ENCODE measurements around the gene FAM171A1. TPM values are rescaled to one million over a fixed set of nuclear protein-coding genes. Genes with fewer than 3 reads are reported as not detected.

Gene FAM171A1
- total RNA-seq, 2 donors from 2014 or later, result 0.24 to 0.47 TPM

DNA sequence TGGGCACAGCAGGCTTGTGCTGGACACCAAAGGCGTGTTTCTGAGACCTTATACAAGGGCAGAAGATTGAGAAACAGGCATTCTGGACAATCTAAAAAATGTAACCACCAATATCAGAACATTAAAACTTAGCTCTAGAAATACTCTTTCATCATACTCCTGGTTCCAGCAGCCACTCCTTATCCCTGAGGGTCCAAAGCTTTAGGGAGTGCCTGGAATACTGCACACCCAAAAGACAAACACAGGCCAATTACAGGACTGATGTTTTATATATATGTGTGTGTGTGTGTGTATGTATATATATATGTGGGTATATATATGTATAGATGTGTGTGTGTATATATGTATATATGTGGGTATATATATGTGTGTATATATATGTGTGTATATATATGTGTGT lies 39.6 kb downstream of the FAM171A1 start:
- no peak for ATAC-seq
- H3K27ac Mint-ChIP-seq, result no peak overlapping the region
- no peaks in the 10 kb centered on the region for H3K4me1 Mint-ChIP-seq (ENCODE audit: low read depth in 2 of 2)
- DNase-seq (ENCODE audit: low spot score), result no peak
- H3K4me3 Mint-ChIP-seq, result no peak overlapping the region
- H3K36me3 Mint-ChIP-seq, result no peaks in the 10 kb centered on the region
- peaks cover 3 to 4% of the 10 kb centered on the region in 2 donors for H3K27me3 Mint-ChIP-seq
- H3K9me3 Mint-ChIP-seq, result no peaks in the 10 kb centered on the region

DNA sequence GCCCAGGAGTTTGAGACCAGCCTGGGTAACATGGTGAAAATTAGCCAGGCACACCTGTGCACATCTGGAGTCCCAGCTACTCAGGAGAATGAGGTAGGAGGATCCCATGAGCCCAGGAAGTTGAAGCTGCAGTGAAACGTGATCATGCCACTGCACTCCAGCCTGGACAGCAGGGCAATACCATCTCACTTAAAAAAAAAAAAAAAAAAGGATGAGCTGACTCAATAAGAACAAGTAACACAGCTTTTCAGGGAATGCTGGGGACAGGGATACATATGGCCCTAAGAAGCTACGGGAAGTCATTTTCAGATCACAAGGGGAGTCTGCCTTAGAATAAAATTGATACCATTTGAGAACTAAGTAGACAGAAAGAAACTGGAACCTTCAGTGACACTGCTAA lies 41.7 kb downstream of the FAM171A1 start:
- ATAC-seq, result no peak
- peaks cover 7 to 14% of the 10 kb centered on the region in 2 donors for H3K27me3 Mint-ChIP-seq
- no peak overlapping the region for H3K4me3 Mint-ChIP-seq

DNA sequence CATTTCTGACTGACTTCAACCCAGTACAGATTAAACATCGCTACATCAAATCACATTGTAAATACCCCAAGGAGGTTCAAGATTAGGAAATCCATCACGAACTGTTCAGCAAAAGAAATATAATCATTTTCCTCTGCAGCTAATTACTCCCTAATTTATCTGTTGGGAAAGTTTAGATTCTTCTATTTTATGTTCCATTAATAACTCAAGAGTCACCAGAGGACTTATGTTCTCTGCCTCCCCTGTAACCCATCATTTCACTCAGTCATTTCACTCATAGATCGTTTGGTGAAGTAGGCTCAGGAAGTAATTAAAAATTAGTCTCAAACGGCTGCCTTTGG lies 45.2 kb downstream of the FAM171A1 start:
- no peak for ATAC-seq
- Mint-ChIP-seq H3K4me3 (no peak overlapping the region), H3K9me3 (no peaks in the 10 kb centered on the region), H3K27me3 (peaks cover 8 to 20% of the 10 kb centered on the region in 2 donors), H3K4me1 (ENCODE audit: low read depth in 2 of 2) (peaks cover 9% of the 10 kb centered on the region in 2 donors), H3K27ac (no peak overlapping the region), H3K36me3 (no peaks in the 10 kb centered on the region)
- no peak for DNase-seq (ENCODE audit: low spot score)

More for the DNA sequence above, 41.7 kb downstream of the FAM171A1 start:
- Mint-ChIP-seq H3K36me3 (no peaks in the 10 kb centered on the region), H3K4me1 (ENCODE audit: low read depth in 2 of 2) (peaks cover 9% of the 10 kb centered on the region in 2 donors), H3K27ac (no peak overlapping the region), H3K9me3 (no peaks in the 10 kb centered on the region)
- DNase-seq (ENCODE audit: low spot score), result no peak

DNA sequence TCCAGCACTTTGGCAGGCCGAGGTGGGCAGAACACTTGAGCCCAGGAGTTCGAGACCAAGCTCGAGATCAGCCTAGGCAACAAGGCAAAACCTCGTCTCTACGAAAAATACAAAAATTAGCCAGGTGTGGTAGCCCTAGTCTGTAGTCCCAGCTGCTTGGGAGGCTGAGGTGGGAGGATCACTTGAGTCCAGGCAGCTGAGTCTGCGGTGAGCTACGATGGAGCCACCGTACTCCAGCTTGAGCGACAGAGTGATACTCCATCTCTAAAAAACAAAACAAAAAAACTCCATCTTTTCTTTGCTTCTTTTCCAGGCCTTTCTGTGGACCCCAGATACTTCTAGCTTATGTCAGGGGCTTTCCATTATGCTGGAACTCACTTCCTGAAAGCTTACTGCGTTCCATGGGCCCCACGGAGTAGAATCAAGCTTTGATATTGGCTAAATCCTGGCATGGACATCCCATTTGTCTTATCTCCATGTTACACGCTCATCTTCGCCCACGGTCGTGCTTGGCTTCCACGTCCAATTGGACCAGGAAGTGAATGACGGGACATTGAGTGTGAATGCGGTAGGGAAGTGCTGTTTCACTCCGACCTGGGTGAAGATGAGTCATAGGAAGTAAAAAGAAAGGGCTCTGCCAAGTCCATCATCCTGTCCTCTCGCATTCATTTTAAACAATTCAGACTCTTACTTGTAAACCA lies 45.7 kb downstream of the FAM171A1 start:
- ATAC-seq (peak; percentile 24 to 56), DNase-seq (ENCODE audit: low spot score) (no peak)
- Mint-ChIP-seq H3K27me3 (peaks cover 10 to 20% of the 10 kb centered on the region in 2 donors), H3K27ac (no peak overlapping the region), H3K4me1 (ENCODE audit: low read depth in 2 of 2) (peaks cover 9% of the 10 kb centered on the region in 2 donors), H3K36me3 (no peaks in the 10 kb centered on the region), H3K9me3 (no peaks in the 10 kb centered on the region), H3K4me3 (no peak overlapping the region)

DNA sequence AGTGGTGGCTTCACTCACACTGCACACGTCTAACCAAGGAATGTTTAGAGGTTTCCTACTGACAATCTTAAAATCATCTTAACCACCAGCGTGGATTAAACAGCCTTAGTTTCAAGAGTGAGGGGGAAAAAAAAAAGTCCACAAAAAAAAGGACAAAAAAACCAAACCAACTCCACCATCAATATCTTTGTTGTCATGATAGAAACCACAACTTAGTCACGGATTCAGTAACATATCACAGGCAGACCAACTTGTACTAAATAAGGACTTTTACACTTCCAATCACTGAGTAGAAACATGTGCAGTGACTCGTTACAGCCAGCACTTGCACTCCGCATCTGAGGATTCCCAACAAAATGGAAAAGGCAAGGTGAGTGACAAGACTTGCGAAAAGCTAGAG lies 46.5 kb downstream of the FAM171A1 start:
- no peak for ATAC-seq
- DNase-seq (ENCODE audit: low spot score), result no peak
- no peak overlapping the region for H3K27ac Mint-ChIP-seq

DNA sequence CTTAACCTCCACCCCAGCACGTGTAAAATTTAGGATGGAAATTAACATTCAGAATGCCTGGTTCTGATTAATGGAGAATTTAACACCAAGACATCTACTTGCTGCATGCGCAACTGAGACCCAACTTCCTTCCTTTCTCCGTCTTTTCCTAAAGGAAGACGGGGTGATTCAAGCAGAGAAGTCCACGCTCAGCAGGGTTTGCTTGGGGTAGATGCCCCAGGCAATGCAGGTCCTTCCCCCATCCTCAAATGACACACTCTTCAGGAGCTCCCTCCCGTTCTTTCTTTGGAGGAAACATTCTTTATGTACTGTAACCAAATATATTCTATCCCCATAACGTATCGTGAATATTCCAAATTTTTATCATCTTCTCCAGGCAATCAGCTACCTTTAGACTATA lies 47.0 kb downstream of the FAM171A1 start:
- Mint-ChIP-seq H3K27ac (no peak overlapping the region), H3K27me3 (peaks cover 12 to 20% of the 10 kb centered on the region in 2 donors), H3K4me3 (no peak overlapping the region), H3K4me1 (ENCODE audit: low read depth in 2 of 2) (peaks cover 9% of the 10 kb centered on the region in 2 donors), H3K9me3 (peaks cover 2% of the 10 kb centered on the region), H3K36me3 (no peaks in the 10 kb centered on the region)
- ATAC-seq (no peak), DNase-seq (ENCODE audit: low spot score) (no peak)

More for the DNA sequence above, 46.5 kb downstream of the FAM171A1 start:
- no peaks in the 10 kb centered on the region for H3K36me3 Mint-ChIP-seq
- H3K9me3 Mint-ChIP-seq, result peaks cover 2% of the 10 kb centered on the region
- H3K4me1 Mint-ChIP-seq (ENCODE audit: low read depth in 2 of 2), result peaks cover 9% of the 10 kb centered on the region in 2 donors
- H3K4me3 Mint-ChIP-seq, result no peak overlapping the region
- H3K27me3 Mint-ChIP-seq, result peaks cover 12 to 20% of the 10 kb centered on the region in 2 donors

DNA sequence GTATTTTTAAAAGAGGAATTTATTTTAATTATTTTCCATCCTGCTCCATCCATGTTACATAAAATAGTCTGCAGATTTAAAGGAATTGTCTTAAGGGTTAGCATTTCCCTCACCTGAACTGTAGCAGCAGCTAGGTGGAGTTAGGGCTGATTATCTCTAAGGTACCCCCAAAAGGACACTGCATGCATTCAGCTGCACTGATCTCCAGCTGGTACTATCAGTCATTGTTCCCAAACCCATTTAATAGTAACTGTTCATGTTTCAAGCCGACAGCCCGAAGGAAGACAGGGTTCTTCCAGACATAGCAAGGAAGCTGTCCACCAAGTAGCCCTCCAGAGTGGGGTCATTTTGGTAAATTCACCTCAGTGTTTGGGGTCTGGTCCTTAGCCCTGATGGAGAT lies 48.7 kb downstream of the FAM171A1 start:
- no peak overlapping the region for H3K27ac Mint-ChIP-seq
- peaks cover 9% of the 10 kb centered on the region in 2 donors for H3K4me1 Mint-ChIP-seq (ENCODE audit: low read depth in 2 of 2)
- no peak for ATAC-seq
- DNase-seq (ENCODE audit: low spot score), result no peak
- peaks cover 2% of the 10 kb centered on the region for H3K9me3 Mint-ChIP-seq
- no peaks in the 10 kb centered on the region for H3K36me3 Mint-ChIP-seq
- H3K4me3 Mint-ChIP-seq, result no peak overlapping the region
- peaks cover 15 to 20% of the 10 kb centered on the region in 2 donors for H3K27me3 Mint-ChIP-seq

DNA sequence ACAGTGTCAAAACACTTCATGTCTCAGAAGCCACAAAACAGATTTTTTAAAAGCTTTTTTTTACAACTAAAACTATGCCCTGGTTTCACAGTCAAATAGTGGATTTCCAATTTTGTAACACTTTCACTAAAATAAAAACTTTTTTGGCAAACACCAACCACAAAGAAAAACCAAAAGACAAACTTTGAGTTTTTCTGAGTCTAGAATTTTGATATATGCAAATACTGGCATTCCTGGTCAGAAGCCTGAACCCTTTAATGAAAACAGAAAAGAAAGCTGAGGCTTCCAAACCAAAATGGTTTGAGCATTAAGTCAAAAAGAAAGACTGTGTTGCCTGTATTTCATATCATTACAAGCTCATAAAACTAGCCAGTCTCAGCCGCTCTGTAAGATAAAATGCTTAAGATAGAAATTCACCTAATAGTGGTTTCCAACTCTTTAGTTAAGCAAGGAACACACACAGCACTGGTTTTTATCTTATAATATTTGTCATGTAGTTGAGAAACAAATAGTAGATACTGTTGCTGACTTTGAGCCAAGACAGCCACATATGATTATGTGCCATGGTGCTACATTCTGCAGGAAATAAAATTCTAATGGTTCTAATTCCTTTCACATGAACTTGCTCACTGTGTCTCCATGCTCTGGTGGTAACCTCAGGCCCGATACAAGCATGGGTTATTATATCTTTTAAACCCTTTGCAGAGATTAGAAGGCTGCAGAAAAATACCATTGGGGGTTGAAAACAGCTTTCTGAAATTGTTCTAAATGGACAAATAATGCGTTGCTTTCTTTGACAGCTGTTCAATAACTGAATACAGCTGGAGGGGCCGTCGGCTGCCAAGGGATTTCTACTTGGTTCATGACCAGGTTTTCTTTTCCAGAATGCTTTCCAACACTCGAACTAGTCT lies 49.4 kb downstream of the FAM171A1 start:
- H3K27me3 Mint-ChIP-seq, result peaks cover 19 to 25% of the 10 kb centered on the region in 2 donors
- peaks cover 2% of the 10 kb centered on the region for H3K9me3 Mint-ChIP-seq
- H3K4me1 Mint-ChIP-seq (ENCODE audit: low read depth in 2 of 2), result peaks cover 9% of the 10 kb centered on the region in 2 donors
- no peak overlapping the region for H3K27ac Mint-ChIP-seq
- no peak for ATAC-seq
- no peaks in the 10 kb centered on the region for H3K36me3 Mint-ChIP-seq
- H3K4me3 Mint-ChIP-seq, result no peak overlapping the region
- no peak for DNase-seq (ENCODE audit: low spot score)

DNA sequence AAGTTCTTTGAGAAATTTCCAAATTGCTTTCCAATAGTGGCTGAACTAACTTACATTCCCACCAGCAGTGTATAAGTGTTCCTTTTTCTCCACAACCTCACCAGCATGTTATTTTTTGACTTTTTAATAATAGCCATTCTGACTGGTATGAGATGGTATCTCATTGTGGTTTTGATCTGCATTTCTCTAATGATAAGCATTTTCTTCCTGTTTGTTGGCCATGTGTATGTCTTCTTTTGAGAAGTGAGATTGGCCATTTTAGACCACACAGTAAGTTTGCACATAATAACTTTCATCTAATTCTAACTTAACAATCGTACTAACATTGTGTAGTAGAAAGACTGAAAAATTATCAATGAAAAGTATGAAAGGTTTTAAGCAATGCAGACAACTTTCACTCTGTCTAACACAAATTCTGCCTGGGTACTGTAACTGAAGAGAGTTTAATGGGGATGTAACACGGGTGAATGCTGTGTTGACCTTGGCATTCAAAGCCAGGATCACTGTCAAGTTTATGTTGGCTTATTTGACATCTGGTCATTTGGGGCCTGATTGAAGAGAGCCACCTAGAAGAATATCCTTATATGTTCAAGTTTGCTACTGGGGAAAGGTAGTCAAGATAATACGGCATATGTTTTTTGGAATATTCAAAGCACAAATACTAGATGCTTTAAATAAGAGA lies 50.4 kb downstream of the FAM171A1 start:
- H3K27me3 Mint-ChIP-seq, result peaks cover 19 to 23% of the 10 kb centered on the region in 2 donors
- H3K4me1 Mint-ChIP-seq (ENCODE audit: low read depth in 2 of 2), result peaks cover 3 to 6% of the 10 kb centered on the region in 2 donors
- H3K36me3 Mint-ChIP-seq, result no peaks in the 10 kb centered on the region
- H3K27ac Mint-ChIP-seq, result no peak overlapping the region
- peaks cover 2% of the 10 kb centered on the region for H3K9me3 Mint-ChIP-seq
- no peak for DNase-seq (ENCODE audit: low spot score)
- no peak overlapping the region for H3K4me3 Mint-ChIP-seq
- ATAC-seq, result no peak

DNA sequence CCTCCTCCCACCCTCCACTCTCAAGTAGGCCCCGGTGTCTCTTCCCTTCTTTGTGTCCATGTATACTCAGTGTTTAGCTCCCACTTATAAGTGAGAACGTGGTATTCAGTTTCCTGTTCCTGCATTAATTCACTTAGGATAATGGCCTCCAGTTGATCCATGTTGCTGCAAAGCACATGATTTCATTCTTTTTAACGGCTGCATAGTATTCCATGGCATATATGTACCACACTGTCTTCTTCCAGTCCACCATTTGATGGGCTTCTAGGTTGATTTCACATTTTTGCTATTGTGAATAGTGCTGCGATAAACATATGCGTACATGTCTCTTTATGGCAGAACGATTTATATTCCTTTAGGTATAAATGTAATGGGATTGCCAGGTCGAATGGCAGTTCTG lies 51.0 kb downstream of the FAM171A1 start:
- Mint-ChIP-seq H3K27ac (no peak overlapping the region), H3K36me3 (no peaks in the 10 kb centered on the region), H3K4me3 (no peak overlapping the region), H3K27me3 (peaks cover 19% of the 10 kb centered on the region in 2 donors), H3K4me1 (ENCODE audit: low read depth in 2 of 2) (peaks cover 0 to 4% of the 10 kb centered on the region in 2 donors), H3K9me3 (peaks cover 2% of the 10 kb centered on the region)
- DNase-seq (ENCODE audit: low spot score), result no peak
- ATAC-seq, result no peak

DNA sequence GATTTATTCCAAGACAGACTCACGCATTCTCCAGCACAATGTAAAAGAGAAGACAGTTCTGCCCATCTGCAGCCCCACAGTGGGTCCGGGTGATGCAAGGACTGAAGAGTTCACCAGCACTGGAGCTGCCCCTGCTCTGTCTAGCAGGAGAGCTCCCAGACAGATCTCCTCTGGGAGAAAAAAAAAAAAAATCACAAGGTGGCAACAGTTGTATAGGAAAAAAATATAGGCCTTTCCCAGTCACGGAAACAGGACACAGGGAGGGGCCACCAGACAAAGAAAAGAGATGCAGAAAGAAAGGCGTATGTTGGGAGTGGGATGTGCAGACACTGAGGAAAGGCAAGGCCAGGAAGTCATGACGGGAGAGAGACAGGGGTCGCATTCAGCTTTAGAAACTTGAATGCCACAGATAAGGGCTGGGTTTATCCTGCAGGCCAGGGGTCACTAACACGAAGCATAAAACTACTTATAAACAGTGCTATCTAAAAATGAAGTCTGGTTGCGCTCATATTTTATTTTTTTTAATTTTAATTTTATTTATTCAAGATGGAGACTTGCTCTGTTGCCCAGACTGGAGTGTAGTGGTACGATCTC lies 54.1 kb downstream of the FAM171A1 start:
- DNase-seq (ENCODE audit: low spot score), result no peak
- Mint-ChIP-seq H3K4me1 (ENCODE audit: low read depth in 2 of 2) (peaks cover 0 to 4% of the 10 kb centered on the region in 2 donors), H3K36me3 (no peaks in the 10 kb centered on the region), H3K27me3 (peaks cover 7 to 11% of the 10 kb centered on the region in 2 donors), H3K27ac (no peak overlapping the region), H3K9me3 (peaks cover 2% of the 10 kb centered on the region), H3K4me3 (no peak overlapping the region)
- ATAC-seq, result no peak

DNA sequence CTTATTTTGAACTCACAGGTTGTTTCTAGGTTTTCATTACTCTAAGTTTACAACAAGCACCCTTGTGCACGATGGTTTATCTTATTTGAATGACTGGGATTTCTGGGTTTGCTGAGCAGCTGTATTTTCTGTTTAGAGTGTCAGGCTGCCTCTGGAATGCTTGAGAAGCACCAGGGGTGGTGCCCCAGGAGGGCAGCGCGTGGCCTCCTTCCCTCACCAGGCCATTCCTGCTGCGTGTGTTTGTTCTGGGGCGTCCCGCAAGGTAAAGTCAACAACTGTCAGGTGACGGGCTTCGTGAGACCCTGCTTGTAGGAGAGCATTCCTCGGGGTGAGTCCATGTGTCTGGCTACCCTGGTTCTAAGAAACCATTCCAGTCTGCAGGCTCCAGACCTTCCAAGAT lies 54.9 kb downstream of the FAM171A1 start:
- ATAC-seq, result no peak

DNA sequence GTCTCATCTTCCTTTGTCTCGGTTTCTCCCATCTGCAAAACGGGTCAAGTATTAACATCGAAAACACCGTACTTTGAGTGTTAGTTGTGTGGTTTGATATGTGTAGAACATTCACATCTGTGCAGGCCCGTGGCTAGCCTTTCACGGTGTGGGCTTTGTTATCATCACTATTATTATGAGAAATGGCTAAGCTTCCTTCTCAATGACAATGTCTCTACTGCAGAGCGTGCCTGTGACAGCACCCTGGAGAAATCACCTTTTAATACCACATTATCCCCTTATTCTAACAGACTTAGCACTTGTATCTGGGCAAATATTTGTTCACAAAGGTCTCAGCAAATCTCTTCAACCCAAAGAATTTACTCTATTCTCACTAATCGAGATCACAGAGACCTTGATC lies 55.8 kb downstream of the FAM171A1 start:
- peaks cover 0 to 4% of the 10 kb centered on the region in 2 donors for H3K4me1 Mint-ChIP-seq (ENCODE audit: low read depth in 2 of 2)
- no peak overlapping the region for H3K4me3 Mint-ChIP-seq
- peaks cover 2% of the 10 kb centered on the region for H3K9me3 Mint-ChIP-seq
- H3K27ac Mint-ChIP-seq, result no peak overlapping the region
- ATAC-seq (no peak), DNase-seq (ENCODE audit: low spot score) (no peak)
- H3K36me3 Mint-ChIP-seq, result no peaks in the 10 kb centered on the region
- H3K27me3 Mint-ChIP-seq, result peaks cover 7 to 9% of the 10 kb centered on the region in 2 donors

More for the DNA sequence above, 54.9 kb downstream of the FAM171A1 start:
- no peak for DNase-seq (ENCODE audit: low spot score)
- Mint-ChIP-seq H3K27ac (no peak overlapping the region), H3K27me3 (peaks cover 7 to 11% of the 10 kb centered on the region in 2 donors), H3K36me3 (no peaks in the 10 kb centered on the region), H3K4me1 (ENCODE audit: low read depth in 2 of 2) (peaks cover 0 to 4% of the 10 kb centered on the region in 2 donors), H3K9me3 (peaks cover 2% of the 10 kb centered on the region), H3K4me3 (no peak overlapping the region)
